NB4 (cell line): ENCODE results near the gene ASIC3.

Source experiments
- DNase-seq: peaks from one replicate; pipeline ENCODE4 v3.0.0; 2010; ENCODE audit warnings: low read depth
- H3K4me3 ChIP-seq: one replicate; pipeline ENCODE4 v1.5.1; 2011; ENCODE audit warnings: mild to moderate bottlenecking, low read depth, low read length, moderate library complexity
- MAX ChIP-seq: IDR thresholded peaks from 2 replicates; pipeline ENCODE4 v1.6.1; 2011; ENCODE audit warnings: low read depth, low read length
- MYC ChIP-seq: IDR thresholded peaks from 2 replicates; pipeline ENCODE4 v1.6.1; 2011; ENCODE audit warnings: low read depth, low read length
- POLR2A ChIP-seq: IDR thresholded peaks from 2 replicates; pipeline ENCODE4 v1.6.1; 2011; ENCODE audit warnings: mild to moderate bottlenecking; ENCODE audit not compliant: insufficient read length; ENCODE audit errors: extremely low read depth
- TF ChIP-seq, protein P1 (sequence below): IDR thresholded peaks from one replicate; pipeline ENCODE4 v1.5.1; 2012; ENCODE audit warnings: low read depth, low read length

Gene ASIC3

GRCh38 chr7:151047976-151048815 is at the start of gene ASIC3:
TSS of gene ASIC3 (plus strand) at chr7:151048531. CDS start at chr7:151048886, 355 bp downstream.
- TF ChIP-seq, protein P1, sequence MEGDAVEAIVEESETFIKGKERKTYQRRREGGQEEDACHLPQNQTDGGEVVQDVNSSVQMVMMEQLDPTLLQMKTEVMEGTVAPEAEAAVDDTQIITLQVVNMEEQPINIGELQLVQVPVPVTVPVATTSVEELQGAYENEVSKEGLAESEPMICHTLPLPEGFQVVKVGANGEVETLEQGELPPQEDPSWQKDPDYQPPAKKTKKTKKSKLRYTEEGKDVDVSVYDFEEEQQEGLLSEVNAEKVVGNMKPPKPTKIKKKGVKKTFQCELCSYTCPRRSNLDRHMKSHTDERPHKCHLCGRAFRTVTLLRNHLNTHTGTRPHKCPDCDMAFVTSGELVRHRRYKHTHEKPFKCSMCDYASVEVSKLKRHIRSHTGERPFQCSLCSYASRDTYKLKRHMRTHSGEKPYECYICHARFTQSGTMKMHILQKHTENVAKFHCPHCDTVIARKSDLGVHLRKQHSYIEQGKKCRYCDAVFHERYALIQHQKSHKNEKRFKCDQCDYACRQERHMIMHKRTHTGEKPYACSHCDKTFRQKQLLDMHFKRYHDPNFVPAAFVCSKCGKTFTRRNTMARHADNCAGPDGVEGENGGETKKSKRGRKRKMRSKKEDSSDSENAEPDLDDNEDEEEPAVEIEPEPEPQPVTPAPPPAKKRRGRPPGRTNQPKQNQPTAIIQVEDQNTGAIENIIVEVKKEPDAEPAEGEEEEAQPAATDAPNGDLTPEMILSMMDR: no peak
- TF ChIP-seq MYC (no peak), POLR2A (no peak), MAX (no peak)
- DNase-seq: no peak
- H3K4me3 ChIP-seq: no peak within 1 kb of the TSS

DNA sequence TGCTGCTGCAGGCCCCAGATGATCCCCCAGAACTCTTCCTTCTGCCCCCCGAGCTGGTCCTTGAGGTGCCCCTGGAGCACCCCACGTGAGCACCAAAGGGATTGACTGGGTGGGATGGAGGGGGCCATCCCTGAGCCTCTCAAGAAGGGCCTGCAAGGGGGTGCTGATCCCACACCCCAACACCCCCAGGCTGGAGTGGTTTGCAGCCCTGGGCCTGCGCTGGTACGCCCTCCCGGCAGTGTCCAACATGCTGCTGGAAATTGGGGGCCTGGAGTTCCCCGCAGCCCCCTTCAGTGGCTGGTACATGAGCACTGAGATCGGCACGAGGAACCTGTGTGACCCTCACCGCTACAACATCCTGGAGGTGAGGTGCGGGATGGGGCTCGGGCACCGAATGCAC is 49.3 kb upstream of the ASIC3 start:
- DNase-seq: no peak

GRCh38 chr7:150999497-151000230 is 48.7 kb upstream of the ASIC3 start:
- no peak for DNase-seq
- H3K4me3 ChIP-seq: no peak overlapping the region
- TF ChIP-seq MAX: no peak

More for the DNA sequence above, 49.3 kb upstream of the ASIC3 start:
- TF ChIP-seq MYC (no peak), MAX (no peak), POLR2A (no peak)
- TF ChIP-seq, protein P1: no peak
- H3K4me3 ChIP-seq: no peak overlapping the region

DNA sequence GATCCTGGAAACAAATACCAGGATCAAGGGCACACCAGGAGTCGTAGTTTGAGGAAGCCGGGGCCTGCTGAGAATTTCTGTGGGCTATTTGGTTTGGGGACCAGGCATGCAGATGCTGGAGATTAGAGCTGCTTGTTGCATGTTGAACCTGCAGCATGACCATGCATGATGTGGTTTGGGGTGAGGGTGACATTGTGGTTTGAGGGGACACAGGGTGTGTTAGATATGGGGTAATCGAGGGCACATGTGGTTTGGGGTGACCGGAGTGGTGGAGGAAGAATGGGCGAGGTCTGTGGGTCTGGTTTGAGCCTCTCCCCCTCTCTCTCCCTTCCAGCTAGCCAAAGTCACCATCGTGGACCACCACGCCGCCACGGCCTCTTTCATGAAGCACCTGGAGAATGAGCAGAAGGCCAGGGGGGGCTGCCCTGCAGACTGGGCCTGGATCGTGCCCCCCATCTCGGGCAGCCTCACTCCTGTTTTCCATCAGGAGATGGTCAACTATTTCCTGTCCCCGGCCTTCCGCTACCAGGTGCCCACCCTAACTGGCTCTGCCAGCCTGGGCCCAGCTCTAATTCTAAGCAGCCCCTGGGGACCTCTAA is 47.3 kb upstream of the ASIC3 start:
- DNase-seq: peak; percentile 68
- TF ChIP-seq MAX (no peak), MYC (no peak), POLR2A (no peak)
- TF ChIP-seq, protein P1: no peak
- no peak overlapping the region for H3K4me3 ChIP-seq

DNA sequence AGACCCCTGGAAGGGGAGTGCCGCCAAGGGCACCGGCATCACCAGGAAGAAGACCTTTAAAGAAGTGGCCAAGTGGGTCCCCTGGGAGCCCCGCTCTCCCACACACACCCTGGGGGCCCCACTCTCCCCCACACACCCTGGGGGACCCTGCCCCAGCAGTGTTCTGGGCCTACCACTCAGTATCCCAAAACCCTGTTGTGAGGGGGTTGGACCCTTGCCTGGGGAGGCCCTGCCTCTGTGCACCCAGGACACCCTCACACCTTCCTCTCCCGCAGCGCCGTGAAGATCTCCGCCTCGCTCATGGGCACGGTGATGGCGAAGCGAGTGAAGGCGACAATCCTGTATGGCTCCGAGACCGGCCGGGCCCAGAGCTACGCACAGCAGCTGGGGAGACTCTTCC is 46.8 kb upstream of the ASIC3 start:
- TF ChIP-seq MAX (no peak), POLR2A (no peak), MYC (no peak)
- TF ChIP-seq, protein P1: no peak
- DNase-seq: no peak
- H3K4me3 ChIP-seq: no peak overlapping the region
